ENCODE data around the gene MAP2K4. TPM values are rescaled to one million over a fixed set of nuclear protein-coding genes. Genes with fewer than 3 reads are reported as not detected.

Gene MAP2K4
- total RNA-seq, 4 donors from 2014 or later, result 29.8 to 58.6 (median 30.2) TPM

DNA sequence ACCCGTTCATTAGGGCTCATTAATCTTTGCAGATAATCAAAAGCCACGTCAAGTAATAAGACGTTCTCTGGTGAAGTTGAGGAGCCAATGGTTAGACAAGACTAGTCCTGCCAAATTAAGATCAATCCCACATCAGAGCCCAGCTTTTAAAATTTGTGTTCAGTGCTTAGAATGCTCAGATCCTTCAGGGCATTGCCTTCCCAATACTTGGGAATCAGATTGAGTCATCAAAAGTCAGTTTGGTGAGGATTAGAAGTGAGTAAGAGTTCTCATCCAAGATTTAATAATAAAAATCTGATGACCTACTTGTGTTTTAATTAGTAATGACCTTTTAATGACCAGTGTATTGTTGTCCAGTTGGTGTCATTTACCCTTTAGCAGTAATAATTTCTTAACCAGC is 19.8 kb downstream of the MAP2K4 start:
- TF ChIP-seq, protein P1, sequence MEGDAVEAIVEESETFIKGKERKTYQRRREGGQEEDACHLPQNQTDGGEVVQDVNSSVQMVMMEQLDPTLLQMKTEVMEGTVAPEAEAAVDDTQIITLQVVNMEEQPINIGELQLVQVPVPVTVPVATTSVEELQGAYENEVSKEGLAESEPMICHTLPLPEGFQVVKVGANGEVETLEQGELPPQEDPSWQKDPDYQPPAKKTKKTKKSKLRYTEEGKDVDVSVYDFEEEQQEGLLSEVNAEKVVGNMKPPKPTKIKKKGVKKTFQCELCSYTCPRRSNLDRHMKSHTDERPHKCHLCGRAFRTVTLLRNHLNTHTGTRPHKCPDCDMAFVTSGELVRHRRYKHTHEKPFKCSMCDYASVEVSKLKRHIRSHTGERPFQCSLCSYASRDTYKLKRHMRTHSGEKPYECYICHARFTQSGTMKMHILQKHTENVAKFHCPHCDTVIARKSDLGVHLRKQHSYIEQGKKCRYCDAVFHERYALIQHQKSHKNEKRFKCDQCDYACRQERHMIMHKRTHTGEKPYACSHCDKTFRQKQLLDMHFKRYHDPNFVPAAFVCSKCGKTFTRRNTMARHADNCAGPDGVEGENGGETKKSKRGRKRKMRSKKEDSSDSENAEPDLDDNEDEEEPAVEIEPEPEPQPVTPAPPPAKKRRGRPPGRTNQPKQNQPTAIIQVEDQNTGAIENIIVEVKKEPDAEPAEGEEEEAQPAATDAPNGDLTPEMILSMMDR (IDR thresholded peaks at IDR 0.05 in 4 of 5, conservative IDR thresholded peaks at IDR 0.05 in 1 of 5), result no peak
- no peak for TF ChIP-seq POLR2A (IDR thresholded peaks at IDR 0.05)
- in situ Hi-C loops (cut with MboI; ENCODE audit: low sequenced_read_pairs in 4 of 4), result no loop called here
- ATAC-seq (no peak), DNase-seq (no peak)
- intact Hi-C loops (cut with DNase I; ENCODE audit: low total_unique reads), result no loop called here
- Histone ChIP-seq H3K4me3 (no peak overlapping the region), H3K27me3 (no peaks in the 10 kb centered on the region), H3K4me1 (peaks cover 14 to 29% of the 10 kb centered on the region in 2 donors), H3K9me3 (no peaks in the 10 kb centered on the region), H3K36me3 (no peaks in the 10 kb centered on the region), H3K27ac (no peak overlapping the region)

DNA sequence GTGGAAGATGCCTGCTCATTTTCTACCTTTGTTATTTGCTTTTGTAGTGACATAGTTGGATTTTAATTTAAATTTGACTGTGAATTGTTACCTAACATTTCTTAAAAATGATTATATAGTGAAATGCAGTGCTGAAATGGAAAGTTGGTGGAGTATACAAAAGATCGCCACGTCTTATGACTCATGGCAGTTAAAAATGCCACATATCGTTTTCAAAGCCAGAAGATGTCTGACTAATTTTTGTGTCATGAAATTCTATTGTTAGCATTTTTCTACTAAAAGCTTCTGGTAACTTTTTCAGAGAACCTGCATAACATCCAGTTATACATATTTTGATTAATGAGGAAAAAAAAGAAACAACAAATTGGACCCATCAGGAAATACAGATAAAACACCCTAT is 20.6 kb downstream of the MAP2K4 start:
- H3K4me3 ChIP-seq, result no peak overlapping the region
- intact Hi-C loops (cut with DNase I; ENCODE audit: low total_unique reads) (no loop called here), in situ Hi-C loops (cut with MboI; ENCODE audit: low sequenced_read_pairs in 4 of 4) (no loop called here)
- DNase-seq (no peak), ATAC-seq (no peak)
- TF ChIP-seq POLR2A (IDR thresholded peaks at IDR 0.05), result no peak
- TF ChIP-seq, protein P1 (IDR thresholded peaks at IDR 0.05 in 4 of 5, conservative IDR thresholded peaks at IDR 0.05 in 1 of 5), result no peak
- H3K36me3 ChIP-seq, result no peaks in the 10 kb centered on the region
- no peaks in the 10 kb centered on the region for H3K9me3 ChIP-seq
- no peaks in the 10 kb centered on the region for H3K27me3 ChIP-seq
- peaks cover 16 to 34% of the 10 kb centered on the region in 2 donors for H3K4me1 ChIP-seq
- H3K27ac ChIP-seq, result no peak overlapping the region

DNA sequence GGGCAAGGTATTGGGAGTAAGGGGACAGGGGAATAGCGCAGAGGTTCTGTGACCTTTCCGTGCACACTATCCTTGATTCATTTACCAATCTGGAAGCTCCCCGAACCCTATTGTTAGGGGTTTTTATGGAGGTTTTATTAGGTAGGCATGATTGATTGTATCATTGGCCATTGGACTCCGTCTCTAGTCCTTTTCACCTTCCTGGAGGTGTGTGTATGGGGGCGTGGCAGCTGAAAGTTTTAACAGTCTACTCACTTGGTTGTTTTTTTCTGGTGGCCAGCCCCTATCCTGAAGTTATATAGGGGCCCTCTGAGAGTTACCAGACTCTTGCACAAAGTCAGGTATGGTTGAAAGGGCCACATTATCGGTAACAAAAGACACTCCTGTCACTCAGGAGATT is 23.0 kb downstream of the MAP2K4 start:
- DNase-seq (no peak), ATAC-seq (no peak)
- no peak overlapping the region for H3K27ac ChIP-seq
- TF ChIP-seq POLR2A (IDR thresholded peaks at IDR 0.05), result no peak
- TF ChIP-seq, protein P1 (IDR thresholded peaks at IDR 0.05 in 4 of 5, conservative IDR thresholded peaks at IDR 0.05 in 1 of 5), result no peak
- peaks cover 25 to 48% of the 10 kb centered on the region in 2 donors for H3K4me1 ChIP-seq
- in situ Hi-C loops (cut with MboI; ENCODE audit: low sequenced_read_pairs in 4 of 4) (no loop called here), intact Hi-C loops (cut with DNase I; ENCODE audit: low total_unique reads) (no loop called here)
- no peaks in the 10 kb centered on the region for H3K27me3 ChIP-seq
- no peaks in the 10 kb centered on the region for H3K36me3 ChIP-seq
- no peaks in the 10 kb centered on the region for H3K9me3 ChIP-seq
- H3K4me3 ChIP-seq, result no peak overlapping the region

DNA sequence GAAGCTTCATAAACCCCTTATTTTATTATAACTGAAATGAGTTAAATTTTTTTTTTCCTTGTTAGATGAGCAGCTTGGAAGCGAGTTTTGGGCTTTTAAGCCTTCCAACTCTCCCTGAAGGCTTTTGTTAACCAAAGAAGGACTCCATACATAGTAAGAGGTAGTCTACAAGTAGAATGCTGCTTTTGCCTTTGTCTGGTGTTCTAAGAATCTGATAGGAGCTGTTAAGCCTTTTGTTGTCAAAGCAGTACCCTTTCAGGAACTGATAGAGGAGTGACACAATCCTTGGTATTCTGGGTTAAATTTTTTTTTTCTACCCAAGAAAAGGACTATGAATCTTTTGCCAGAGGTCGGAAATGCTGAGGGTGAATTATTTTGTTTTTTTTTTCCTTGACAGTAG is 26.1 kb downstream of the MAP2K4 start:
- no peak for TF ChIP-seq POLR2A (IDR thresholded peaks at IDR 0.05)
- TF ChIP-seq, protein P1 (IDR thresholded peaks at IDR 0.05 in 4 of 5, conservative IDR thresholded peaks at IDR 0.05 in 1 of 5), result no peak
- Histone ChIP-seq H3K4me1 (peaks cover 28 to 56% of the 10 kb centered on the region in 2 donors), H3K36me3 (no peaks in the 10 kb centered on the region), H3K27me3 (no peaks in the 10 kb centered on the region), H3K4me3 (no peak overlapping the region), H3K27ac (no peak overlapping the region), H3K9me3 (no peaks in the 10 kb centered on the region)
- ATAC-seq, result no peak
- no peak for DNase-seq
- in situ Hi-C loops (cut with MboI; ENCODE audit: low sequenced_read_pairs in 4 of 4), result no loop called here
- intact Hi-C loops (cut with DNase I; ENCODE audit: low total_unique reads), result no loop called here

DNA sequence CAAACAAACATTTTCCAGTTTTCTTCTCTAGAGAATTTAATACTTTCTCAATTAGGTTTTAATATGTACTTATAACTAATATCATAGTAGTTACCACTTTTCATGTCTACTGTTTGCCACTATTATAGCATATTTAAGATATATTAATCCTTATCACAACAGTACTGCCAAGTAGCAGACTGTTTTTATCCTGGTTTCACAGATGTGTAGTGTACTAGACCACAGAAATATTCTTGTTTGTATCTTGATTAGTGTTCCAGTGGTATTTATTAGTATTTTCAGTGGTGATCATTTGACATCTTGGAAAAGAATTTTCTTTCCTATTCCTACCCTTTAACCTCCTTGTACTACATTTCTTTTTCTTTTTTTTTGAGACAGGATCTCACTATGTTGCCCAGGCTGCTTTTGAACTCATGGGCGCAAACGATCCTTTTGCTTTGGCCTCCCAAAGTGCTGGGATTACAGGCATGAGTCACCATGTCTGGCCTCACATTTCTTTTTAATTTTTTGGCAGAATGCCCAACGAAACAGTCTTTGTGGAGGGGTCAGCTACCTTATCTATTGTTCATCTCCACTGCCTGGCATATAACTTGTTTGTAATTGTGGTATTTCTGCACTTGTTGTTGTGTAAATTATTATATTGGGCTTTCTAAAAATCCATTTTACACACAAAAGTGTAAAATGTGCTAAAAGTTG is 27.2 kb downstream of the MAP2K4 start:
- H3K4me1 ChIP-seq, result peaks cover 35 to 65% of the 10 kb centered on the region in 2 donors
- ATAC-seq, result no peak

More for the DNA sequence above, 27.2 kb downstream of the MAP2K4 start:
- H3K27ac ChIP-seq, result no peak overlapping the region
- H3K4me3 ChIP-seq, result no peak overlapping the region
- intact Hi-C loops (cut with DNase I; ENCODE audit: low total_unique reads), result no loop called here
- in situ Hi-C loops (cut with MboI; ENCODE audit: low sequenced_read_pairs in 4 of 4), result no loop called here
- DNase-seq, result no peak
- H3K27me3 ChIP-seq, result no peaks in the 10 kb centered on the region
- H3K36me3 ChIP-seq, result no peaks in the 10 kb centered on the region
- TF ChIP-seq POLR2A (IDR thresholded peaks at IDR 0.05), result no peak
- TF ChIP-seq, protein P1 (IDR thresholded peaks at IDR 0.05 in 4 of 5, conservative IDR thresholded peaks at IDR 0.05 in 1 of 5), result no peak
- H3K9me3 ChIP-seq, result no peaks in the 10 kb centered on the region
